ENCODE data around the gene GNG7.
"Not testable (repeated sequence)": the region's sequence is repeated elsewhere in the genome, so short reads cannot be mapped to it uniquely, and the experiment has no call there.

GNG7 gene

GRCh38 chr19:2616741-2617392, 85.6 kb downstream of the GNG7 start:
- DNase-seq = no peak

GRCh38 chr19:2615782-2616181, 86.7 kb downstream of the GNG7 start:
- DNase-seq = no peak

DNA sequence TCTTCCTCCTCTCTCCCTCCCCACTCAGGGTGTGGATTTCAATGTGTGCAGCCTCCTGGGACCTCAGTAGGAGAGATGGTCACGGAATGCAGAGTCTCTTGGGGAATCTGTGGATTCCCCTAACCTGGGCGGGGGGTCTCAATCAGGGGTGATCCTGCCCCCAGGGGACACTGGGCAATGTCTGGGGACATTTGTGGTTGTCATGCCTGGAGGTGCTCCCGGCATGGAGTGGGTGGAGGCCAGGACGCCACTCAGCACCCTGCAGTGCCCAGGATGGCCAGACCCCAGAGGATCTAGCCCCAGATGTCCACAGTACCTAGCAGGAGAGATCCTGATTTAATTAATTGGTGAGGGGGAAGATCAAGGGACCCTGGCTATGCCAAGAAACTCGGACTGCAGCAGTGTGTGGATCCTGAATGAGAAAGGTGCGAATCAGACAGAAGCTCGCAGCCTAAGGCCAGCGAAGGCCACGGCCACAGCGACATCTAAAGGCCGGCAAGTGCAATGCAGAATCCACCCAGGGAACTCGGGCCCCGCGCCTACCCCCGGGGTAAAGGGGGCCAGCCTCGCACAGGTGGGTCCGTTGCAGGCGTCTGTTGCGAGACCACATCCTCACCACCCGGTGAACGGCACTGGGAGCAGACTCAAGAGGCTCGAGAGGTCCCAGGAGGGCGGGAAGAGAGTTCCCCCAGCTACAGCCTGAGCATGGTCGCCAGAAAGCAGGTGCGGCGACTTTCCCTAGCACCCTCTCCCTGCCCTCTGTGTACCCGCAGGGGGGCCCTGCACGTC, 88.8 kb downstream of the GNG7 start:
- DNase-seq = no peak

DNA sequence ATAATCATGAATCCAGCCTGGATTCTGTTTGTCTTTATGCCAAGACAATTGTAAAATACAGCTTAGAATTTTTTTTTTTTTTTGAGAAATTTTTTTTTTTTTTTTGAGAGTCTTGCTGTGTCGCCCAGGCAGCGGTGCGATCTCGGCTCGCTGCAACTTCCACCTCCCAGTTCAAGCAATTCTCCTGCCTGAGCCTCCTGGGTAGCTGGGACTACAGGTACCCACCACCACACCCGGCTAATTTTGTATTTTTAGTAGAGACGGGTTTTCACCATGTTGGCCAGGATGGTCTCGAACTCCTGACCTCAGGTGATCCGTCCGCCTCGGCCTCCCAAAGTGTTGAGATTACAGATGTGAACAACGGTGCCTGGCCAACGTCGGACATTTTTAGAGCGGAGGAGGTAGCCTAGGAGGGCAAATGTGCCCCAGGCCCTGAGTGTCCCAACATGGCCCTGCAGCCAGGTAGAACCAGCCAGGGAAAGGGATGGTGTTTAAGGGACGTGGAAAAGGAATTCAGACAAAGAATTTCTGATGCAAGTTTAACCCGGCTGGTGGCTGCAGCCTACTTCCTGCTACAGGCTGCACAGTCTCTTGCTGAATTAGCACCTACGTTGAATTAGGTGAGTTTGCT, 89.8 kb downstream of the GNG7 start:
- DNase-seq = no peak

DNA sequence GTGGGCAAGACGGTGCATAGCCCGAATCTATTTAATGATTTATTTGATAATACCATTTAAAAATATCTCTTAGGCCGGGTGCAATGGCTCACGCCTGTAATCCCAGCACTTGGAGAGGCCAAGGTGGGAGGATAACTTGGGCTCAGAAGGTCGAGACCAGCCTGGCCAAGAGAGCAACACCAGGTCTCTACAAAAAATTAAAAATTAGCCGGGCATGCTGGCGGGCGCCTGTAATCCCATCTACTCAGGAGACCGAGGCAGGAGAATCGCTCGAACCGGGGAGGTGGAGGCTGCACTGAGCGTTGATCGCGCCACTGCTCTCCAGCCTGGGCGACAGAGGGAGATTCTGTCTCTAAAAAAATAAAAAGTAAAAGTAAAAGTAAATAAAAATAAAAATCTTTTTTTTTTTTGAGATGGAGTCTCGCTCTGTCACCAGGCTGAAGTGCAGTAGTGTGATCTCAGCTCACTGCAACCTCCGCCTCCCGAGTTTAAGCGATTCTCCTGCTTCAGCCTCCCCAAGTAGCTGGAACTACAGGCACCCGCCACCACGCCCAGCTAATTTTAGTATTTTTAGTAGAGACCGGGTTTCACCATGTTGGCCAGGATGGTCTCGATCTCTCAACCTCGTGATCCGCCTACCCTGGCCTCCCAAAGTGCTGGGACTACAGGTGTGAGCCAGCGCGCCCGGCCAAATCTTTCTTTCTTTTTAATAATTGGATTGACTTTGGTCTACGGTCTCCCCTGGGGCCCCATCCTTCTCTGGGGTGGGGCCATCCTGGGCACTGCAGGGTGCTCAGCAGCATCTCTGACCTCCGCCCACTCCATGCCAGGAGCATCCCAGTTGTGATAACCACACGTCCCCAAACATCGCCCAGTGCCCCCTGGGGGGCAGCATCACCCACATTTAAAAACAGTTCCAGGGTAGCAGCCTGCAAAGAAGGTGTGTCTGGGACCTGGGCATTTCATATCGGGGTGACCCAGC, 90.7 kb downstream of the GNG7 start:
- no peak for DNase-seq

DNA sequence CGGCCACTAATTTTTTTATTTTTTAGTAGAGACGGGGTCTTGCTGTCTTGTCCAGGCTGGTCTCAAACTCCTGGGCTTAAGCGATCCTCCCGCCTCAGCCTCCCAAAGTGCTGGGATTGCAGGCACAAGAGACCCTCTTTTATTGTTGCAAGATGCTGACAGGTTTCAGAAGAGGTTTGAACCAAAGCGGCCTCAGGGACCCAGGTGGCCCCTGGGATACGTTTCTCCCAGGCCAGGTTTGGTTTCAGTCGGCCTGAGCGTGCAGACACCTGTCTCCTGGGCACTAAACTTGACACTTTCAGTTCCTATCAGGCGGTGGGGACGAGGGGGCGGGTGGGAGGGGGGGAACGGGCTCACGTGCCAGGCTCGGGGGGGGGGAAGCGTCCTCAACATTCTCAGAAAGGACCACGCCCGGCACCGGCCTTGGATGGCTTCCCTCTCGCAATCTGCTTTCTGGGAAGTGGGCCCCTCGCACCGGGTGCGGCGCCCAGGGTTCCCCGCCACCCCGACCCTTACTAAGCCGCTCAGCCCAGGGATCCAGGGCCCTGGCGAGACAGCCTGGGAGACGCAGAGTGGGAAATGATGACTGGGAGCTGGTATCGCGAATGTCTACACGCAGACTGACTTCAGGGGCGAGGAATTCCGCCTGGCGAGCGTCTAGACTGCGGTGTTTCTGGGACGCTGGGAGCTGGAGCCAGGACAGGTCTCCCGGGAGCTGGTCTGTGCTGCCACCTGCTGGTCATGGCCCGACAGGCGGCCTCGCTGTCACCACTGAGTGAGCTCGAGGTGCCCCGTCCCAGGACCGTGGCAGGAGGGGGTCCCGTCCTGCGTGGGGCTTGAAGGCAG, 91.6 kb downstream of the GNG7 start:
- peak; percentile 76 for DNase-seq

DNA sequence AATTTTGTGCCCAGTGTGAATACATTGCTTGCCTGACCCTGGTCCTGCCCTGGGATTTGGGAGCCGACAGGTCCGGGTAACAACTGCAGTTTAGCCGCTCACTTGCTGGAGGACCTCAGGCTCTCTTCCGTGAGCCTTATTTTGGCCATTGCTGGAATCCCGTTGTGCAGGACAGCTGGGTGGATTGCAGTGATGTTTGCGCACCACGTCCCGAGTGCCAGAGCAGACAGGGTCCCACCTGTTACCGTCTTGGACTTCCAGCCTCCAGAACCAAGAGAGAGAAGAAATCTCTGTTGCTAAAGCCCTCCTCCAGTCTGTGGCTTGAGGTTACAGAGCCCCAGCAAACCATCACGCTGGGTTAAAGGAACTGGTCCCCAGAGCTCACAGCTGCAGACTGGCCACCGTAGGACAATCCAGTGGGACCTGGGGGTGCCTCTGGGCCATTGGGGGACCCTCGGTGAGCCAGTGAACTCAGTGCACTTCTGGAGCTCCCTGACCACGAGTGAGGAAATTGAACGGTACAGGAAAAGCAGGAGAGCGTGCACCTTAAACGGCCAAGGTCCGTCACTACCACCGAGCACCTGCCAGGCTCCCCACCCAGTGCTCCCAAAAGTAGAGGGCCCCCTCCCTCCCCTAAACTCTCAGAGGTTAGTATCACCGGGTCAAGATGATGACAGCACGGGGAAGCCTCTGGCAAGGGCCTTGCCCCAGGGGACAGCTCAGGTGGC, 92.9 kb downstream of the GNG7 start:
- DNase-seq = no peak

DNA sequence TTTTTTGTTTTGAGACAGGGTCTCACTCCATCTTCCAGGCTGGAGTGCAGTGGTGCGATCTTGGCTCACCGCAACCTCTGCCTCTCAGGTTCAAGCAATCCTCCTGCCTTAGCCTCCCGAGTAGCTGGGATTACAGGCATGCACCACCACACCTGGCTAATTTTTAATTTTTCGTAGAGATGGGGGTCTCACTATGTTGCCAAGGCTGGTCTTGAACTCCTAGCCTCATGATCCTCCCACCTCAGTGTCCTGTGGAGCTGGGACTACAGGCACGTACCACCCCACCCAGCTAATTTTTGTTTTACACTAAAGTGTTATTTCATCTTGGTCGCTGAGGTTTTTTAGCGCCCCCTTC, 93.5 kb downstream of the GNG7 start:
- DNase-seq = not testable (repeated sequence)

- no peak for DNase-seq
Measured at GRCh38 chr19:2608602-2608922, 93.9 kb downstream of the GNG7 start.

DNA sequence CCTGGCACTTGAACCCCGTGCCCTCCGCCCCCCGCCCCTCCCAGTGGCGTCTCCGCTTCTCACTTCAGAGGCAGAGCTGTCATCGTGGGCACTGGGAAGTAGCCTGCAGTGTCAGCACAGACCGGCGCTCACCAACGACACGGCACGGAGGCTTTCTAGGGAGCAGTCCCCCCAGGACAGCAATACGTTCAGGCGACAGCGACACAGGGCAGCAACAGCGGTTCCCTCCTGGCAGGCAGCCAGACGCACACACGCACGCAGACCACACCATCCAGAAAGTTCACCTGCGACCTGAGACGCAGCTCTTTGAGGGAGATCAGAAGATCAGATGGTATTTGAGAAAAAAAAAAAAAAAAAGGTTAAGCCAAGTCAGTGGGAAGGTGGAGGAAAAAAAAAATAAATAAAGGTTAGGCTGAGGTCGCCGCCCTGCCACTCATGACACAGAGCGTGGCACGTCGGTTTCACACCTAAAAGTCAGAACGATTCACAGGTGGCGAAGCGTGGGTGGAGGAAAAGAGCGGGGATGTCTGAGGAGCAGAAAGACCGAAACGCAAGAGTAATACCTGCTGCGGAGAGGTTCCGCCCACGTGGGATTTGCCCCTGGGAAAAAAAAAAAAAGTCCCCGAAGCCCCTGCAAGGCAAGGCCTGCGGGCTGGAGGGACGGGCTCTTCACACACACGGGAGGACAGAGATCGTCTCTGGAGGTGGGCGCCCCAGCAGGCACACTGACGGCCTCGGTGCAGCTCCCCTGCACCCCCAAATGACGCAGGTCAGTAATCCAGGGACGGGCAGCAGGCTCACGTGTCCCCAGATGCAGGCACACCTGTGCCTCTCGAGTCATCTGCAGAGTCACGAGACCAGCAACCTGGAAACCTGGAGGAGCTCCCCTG, 94.5 kb downstream of the GNG7 start:
- DNase-seq = peak; percentile 63

GRCh38 chr19:2606774-2607173, 95.7 kb downstream of the GNG7 start:
- not testable (repeated sequence) for DNase-seq

DNA sequence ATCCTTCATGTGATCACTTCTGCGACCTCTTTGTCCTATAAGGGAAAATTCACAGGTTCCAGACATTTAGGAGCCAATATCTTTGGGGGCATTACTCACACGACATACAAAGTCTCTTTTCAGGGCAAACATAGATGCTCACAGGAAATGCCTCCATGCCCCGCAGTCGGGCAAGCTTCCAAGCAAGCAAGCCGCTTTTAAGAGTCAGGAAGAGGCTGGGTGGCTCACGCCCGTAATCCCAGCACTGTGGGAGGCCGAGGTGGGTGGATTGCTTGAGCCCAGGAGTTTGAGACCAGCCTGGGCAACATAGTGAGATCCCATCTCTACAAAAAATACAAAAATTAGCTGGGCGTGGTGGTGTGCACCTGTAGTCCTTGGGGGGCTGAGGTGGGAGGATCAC, 96.6 kb downstream of the GNG7 start:
- not testable (repeated sequence) for DNase-seq

GRCh38 chr19:2604747-2605329, 97.7 kb downstream of the GNG7 start:
- no peak for DNase-seq

GRCh38 chr19:2603334-2603733, 99.2 kb downstream of the GNG7 start:
- DNase-seq = no peak

GRCh38 chr19:2602391-2603181, 99.9 kb downstream of the GNG7 start:
- DNase-seq = no peak

DNA sequence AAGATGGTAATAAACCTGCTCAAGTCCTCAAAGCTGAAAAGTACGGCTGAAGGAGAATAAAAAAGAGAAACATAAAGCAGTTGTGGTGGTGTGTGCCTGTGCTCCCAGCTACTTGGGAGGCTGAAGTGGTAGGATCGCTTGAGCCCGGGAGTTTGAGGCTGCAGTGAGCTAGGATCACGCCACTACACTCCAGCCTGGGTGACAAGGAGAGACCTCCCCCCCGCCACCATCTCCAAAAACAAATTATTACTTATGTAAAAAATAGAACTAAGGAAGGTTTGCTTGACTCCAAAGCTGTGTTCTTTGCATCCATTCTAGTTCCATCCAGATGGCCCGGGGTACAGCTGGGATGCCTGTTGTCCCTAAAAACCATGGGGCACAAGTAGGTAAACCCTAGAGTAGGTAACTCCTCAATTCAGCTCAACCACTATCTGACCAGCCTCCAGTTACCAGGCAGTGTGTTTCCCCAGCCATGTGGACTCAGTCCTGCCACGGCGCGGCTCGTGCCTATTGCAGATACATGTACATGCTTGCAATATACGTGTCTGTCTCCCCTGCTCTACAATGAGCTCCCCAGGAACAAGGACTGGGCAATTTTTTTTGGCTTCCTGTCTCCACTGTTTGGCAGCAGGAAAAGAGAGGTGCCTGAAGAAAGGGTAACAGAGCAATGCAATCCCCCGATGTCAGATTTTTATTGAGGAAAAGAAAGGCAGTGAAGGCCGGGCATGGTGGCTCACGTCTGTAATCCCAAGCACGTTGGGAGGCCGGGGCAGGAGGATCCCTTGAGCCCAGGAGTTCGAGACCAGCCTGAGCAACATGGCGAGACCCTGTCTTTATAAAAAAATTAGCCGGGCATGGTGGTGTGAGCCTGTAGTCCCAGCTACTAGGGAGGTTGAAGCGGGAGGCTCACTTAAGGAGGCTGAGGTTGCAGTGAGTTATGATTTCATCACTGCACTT, 101.3 kb downstream of the GNG7 start:
- no peak for DNase-seq

- no peak for DNase-seq
Measured at GRCh38 chr19:2594319-2594718, 108.2 kb downstream of the GNG7 start.

- no peak for DNase-seq
Measured at GRCh38 chr19:2592824-2593223, 109.7 kb downstream of the GNG7 start.

All from NCI-H2171 (cell line).